Frontal cortex (tissue), 4 donors: ENCODE data around the gene CAMK1D. TPM values are rescaled to one million over a fixed set of nuclear protein-coding genes. Genes with fewer than 3 reads are reported as not detected.
A peak's percentile ranks its signal among the peaks of the same experiment; 100 is the strongest.

Source experiments
- DNase-seq, 2 donors: peaks; one replicate each; pipeline ENCODE4 v3.0.0; 2012; ENCODE audit warnings: low spot score in 2 of 2
- FAIRE-seq: peaks from 2 replicates; lab custom pipeline; 2012; peaks lifted over from hg19 to GRCh38; lab: Jason Lieb, UNC
- total RNA-seq: library from RNA; depleted of rRNA; stranded (reverse); fragments of >200 nt; gene quantifications from one replicate; pipeline ENCODE4 v1.2.3, GENCODE V29; 2014
- donor health status: control.
- donor health status: control.
- donor health status: control.

CAMK1D gene
- total RNA-seq, 1 donor from 2014 or later: 19.2 TPM

- DNase-seq (no peak), FAIRE-seq (no peak)
These were observed 301.4 kb downstream of the CAMK1D start for GRCh38 chr10:12650538-12651298.

DNA sequence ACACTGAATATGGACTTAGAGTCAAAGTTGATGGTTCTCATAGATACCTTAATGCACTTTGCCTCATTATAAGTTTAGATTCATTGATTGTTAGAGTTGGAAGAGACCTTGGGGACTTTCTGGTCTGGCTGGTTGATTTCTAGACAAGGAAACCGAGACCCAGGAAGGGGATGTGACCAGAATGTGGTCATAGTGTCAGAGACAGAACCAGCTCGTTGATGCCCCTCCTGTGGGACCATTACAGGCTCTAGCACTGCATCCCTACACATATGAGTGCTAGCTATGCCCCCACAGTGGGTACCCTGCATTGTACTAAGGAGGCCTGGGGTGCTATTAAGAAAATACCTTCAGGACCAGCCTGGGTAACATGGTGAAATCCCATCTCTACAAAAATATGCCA is 306.6 kb downstream of the CAMK1D start:
- no peak for FAIRE-seq
- DNase-seq: no peak

- FAIRE-seq (no peak), DNase-seq (peak in 1 of 2 donors; percentile 19)
These were observed 307.3 kb downstream of the CAMK1D start for GRCh38 chr10:12656518-12657142.

DNA sequence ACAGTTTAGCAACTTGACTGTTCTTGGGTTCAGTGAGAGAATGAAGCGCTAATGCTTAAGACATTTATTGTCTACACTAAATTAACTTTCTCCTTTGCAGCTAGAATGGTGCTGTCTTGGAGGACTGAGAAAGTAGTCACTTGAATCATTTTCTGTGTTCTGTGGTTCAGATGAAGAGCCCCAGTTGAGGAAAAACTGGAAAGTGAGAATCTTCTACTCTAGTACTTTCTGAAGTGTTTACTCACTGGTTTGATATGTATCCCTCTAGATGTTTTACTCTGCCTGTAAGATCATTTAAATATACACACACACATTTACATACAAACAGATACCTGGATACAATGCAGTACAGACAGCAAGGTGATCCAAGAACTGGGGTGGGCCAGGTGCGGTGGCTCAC is 308.1 kb downstream of the CAMK1D start:
- FAIRE-seq (no peak), DNase-seq (no peak)

GRCh38 chr10:12658526-12658925 is 309.2 kb downstream of the CAMK1D start:
- no peak for FAIRE-seq
- DNase-seq: no peak

DNA sequence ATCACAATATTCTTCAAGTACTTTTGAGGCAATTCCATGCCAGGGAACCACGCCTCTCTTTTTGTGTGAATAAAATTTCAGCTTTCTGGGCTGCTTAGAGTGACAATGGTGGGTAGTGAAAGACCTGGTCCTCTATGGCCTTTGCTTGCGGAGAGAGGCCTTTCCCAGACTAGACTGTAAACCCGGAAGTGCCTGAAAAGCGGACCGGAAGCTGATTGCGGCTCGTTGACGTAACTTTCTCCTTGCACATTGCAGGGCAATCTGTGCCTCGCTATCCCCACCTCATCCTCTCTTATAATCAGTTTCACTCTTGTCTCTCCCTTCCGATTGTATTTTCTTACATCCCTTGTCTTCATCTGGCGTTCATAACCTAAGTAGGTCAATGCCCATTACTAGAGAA is 310.4 kb downstream of the CAMK1D start:
- DNase-seq (no peak), FAIRE-seq (no peak)

DNA sequence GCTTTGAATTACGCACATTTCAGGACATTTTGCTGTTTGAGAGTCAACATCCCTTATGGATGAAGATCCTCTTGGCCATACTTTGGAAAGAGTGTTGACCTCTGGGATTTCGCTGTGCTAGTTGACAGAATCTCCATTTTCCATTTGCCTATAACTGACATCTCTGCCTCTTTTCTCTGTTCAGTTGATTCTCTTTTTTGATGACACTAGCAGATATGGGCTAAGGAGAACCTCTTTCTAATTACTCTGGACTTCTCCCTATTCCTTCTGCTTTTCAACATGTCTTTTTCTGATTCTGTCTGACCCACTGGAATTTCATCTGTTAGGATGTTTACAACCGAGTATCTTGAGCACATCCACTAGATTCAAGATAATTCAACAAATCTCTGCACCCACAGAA is 311.5 kb downstream of the CAMK1D start:
- DNase-seq (no peak), FAIRE-seq (no peak)

GRCh38 chr10:12661671-12662070 is 312.3 kb downstream of the CAMK1D start:
- FAIRE-seq (no peak), DNase-seq (no peak)

DNA sequence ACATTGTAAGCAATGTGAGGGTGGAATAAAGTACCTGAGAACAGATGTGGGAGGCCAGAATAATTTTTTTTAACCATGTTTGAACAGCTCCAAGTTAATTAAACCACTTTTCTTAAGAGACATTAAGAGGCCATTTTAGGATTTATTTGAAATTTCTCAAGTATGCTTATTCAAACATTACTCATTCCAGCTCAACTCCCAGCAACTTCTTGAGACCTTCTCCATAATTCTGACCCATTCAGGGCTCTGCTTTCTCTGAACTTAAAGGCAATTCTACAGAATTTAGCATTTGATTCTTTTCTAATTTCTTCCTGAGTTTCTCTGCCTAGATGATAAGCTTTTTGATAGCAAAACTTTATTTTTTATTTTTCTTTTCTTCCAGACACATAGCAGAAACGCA is 314.5 kb downstream of the CAMK1D start:
- DNase-seq: no peak
- FAIRE-seq: no peak

GRCh38 chr10:12665501-12665900 is 316.2 kb downstream of the CAMK1D start:
- no peak for DNase-seq
- FAIRE-seq: no peak

GRCh38 chr10:12667052-12667451 is 317.7 kb downstream of the CAMK1D start:
- no peak for FAIRE-seq
- DNase-seq: no peak

DNA sequence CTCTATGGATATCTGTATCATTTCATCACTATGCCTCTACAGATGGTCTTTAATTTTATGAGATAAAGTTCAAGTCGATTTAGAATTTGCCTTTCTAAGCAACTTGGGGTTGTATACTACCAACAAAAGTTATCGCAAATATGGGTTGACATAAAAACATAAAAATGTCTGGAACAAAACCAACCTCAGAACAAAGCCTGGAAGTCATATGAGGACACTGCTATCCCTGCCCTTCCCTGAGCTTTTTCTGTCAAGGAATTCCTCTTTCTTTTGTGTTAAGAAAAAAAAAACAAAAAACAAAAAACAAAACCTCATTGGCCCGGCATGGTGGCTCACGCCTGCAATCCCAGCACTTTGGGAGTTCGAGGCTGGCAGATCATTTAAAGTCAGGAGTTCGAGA is 319.3 kb downstream of the CAMK1D start:
- DNase-seq (no peak), FAIRE-seq (no peak)

- FAIRE-seq (no peak), DNase-seq (no peak)
These were observed 320.7 kb downstream of the CAMK1D start for GRCh38 chr10:12670004-12670403.

DNA sequence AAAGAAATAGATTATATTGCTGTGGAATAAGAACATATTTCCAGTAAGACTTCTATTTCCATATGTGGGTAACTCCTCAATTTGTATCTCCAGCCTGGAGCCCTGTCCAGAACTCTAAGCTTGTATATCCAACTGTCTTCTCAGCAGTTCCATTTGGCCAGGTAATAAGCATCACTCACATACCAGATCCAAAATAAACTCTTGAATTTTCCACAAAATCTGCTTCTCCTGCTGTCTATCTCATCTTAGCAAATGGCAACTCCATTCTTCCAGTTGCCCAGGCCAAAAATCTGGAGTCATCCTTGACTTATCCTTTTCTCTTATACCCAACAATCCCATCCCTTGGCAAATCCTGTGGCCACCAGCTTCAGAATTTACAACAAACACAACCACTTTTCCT is 325.8 kb downstream of the CAMK1D start:
- DNase-seq (no peak), FAIRE-seq (no peak)

DNA sequence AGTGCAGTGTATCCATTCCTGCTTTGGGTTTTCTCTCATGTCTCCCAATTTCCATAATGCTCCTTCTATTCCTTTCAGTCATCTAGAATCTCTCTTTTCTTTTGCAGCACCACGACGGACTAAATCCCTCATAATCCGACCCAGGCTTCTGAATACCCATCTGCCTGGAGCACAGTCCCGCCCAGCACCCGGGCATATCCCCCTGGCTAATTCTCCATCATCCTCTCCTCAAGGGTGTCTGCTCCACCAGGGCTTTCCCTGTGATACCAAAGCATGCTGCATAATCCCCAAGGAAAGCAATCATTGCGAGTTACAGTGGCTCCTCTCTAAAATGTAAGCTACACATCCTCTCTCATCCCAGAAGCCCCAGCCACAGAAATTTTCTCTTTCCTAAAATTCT is 330.3 kb downstream of the CAMK1D start:
- DNase-seq (no peak), FAIRE-seq (no peak)

GRCh38 chr10:12681252-12681651 is 331.9 kb downstream of the CAMK1D start:
- DNase-seq: no peak

DNA sequence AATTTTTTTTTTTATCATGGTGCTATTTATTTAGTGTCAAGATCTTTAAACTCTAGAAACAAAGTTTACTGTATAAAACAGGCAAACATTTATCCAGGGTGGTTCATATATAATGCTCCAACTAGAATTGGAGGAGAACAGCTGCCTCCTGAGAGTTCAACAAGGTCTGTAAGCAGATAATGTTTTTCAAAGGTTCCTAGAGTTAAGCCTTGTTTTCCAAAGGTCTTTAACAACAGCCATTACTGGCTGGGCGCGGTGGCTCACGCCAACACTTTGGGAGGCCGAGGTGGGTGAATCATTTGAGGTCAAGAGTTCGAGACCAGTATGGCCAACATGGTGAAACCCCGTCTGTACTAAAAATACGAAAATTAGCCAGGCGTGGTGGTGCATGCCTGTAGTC is 335.4 kb downstream of the CAMK1D start:
- DNase-seq: no peak
- FAIRE-seq: no peak

More at GRCh38 chr10:12681252-12681651, 331.9 kb downstream of the CAMK1D start:
- FAIRE-seq: no peak

GRCh38 chr10:12685261-12686058 is 336.1 kb downstream of the CAMK1D start:
- no peak for FAIRE-seq

DNA sequence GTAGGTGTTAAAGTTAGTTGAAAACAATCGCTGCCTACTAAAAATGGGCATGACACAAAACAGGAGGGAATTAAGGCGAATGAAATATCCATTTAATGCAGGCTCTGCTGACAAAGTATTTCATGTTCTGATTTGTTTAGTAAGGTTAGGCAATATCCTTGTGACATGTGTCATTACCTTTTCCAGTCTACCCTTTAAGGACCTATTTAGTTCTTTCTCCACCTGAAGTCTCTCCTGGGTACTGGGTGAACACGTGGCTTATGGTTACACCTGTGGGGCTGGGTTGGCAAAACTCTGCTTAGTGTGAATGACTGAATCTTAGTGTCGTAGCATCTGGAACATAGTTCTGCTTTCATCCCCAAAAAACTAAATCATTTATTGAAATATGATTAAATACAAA is 338.6 kb downstream of the CAMK1D start:
- FAIRE-seq (no peak), DNase-seq (no peak)

More at GRCh38 chr10:12685261-12686058, 336.1 kb downstream of the CAMK1D start:
- no peak for DNase-seq

DNA sequence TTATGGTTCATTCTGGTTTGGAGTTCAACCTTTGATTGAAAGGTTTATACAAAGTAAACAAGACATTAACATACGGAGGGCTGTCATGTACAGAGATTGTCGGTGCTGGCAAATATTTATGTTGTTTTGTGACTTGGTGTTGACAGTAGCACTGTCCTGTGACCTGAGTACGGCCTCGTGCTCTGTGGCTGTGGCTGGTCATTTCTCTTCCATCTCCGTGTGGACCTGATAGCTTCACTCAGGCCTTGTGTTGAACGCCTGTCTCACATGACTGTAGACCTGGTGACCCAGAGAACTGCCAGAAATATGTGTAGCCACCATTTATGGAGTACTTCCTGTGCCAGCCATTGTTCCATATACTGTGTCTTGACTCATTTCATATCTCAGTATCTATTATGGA is 340.5 kb downstream of the CAMK1D start:
- DNase-seq (no peak), FAIRE-seq (no peak)
